Upper lobe of left lung (tissue), 4 donors: ENCODE measurements around the gene LYRM1.

Experiments
- EP300 ChIP-seq, 4 donors: sonication (generic); formaldehyde crosslinking; IDR thresholded peaks; one replicate each; pipeline ENCODE4 v1.5.1; 2017; ENCODE audit warnings: antibody characterized with exemption in 4 of 4, control low read depth in 2 of 4
- POLR2A ChIP-seq, 4 donors: fragments of 450-650 bp; IDR thresholded peaks; one replicate each; pipeline ENCODE4 v1.5.1; 2016 to 2017; ENCODE audit warnings: antibody characterized with exemption in 4 of 4, mild to moderate bottlenecking in 2 of 4
- POLR2AphosphoS5 ChIP-seq, 2 donors: sonication (generic); formaldehyde crosslinking; IDR thresholded peaks; one replicate each; pipeline ENCODE4 v1.5.1; 2017; ENCODE audit warnings: antibody characterized with exemption in 2 of 2
- TF ChIP-seq, protein P1 (sequence below), 6 experiments: fragments of 450-650 bp in 4 of 6; fragments of 200-600 bp in 2 of 6; sonication (generic) in 2 of 6; IDR thresholded peaks; one replicate each; pipeline ENCODE4 v1.5.1; 2016 to 2019; ENCODE audit warnings: antibody characterized with exemption in 6 of 6

DNA sequence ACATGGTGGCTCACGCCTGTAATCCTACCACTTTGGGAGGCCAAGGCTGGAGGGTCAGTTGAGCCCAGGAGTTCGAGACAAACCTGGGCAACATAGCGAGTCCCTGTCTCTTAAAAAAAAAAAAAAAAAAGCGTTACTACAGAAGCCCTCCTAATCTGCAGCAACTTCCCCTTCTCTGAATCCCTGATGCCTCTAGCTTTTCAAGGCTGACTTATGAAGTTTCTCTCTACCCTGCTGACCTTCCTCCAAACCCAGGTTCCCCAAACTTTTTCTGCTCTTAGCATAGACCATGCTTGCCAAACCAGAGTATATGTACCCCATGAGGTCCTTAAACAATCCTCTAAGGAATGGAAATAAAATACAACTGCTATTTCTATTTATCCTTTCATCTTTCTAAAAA is 16.4 kb downstream of the LYRM1 start:
- TF ChIP-seq, protein P1, sequence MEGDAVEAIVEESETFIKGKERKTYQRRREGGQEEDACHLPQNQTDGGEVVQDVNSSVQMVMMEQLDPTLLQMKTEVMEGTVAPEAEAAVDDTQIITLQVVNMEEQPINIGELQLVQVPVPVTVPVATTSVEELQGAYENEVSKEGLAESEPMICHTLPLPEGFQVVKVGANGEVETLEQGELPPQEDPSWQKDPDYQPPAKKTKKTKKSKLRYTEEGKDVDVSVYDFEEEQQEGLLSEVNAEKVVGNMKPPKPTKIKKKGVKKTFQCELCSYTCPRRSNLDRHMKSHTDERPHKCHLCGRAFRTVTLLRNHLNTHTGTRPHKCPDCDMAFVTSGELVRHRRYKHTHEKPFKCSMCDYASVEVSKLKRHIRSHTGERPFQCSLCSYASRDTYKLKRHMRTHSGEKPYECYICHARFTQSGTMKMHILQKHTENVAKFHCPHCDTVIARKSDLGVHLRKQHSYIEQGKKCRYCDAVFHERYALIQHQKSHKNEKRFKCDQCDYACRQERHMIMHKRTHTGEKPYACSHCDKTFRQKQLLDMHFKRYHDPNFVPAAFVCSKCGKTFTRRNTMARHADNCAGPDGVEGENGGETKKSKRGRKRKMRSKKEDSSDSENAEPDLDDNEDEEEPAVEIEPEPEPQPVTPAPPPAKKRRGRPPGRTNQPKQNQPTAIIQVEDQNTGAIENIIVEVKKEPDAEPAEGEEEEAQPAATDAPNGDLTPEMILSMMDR (IDR thresholded peaks at IDR 0.05) = no peak
- no peak for TF ChIP-seq POLR2A (IDR thresholded peaks at IDR 0.05)
- no peak for TF ChIP-seq POLR2AphosphoS5 (IDR thresholded peaks at IDR 0.05)
- TF ChIP-seq EP300 (IDR thresholded peaks at IDR 0.05) = no peak
